GM18511 (cell line): ENCODE measurements around the gene RAB1A.

ENCODE experiments used
- ATAC-seq: cut with Tn5 transposase; IDR thresholded peaks from one replicate; pipeline ENCODE4 v1.9.1; 2021; ENCODE audit warnings: mild to moderate bottlenecking, moderate library complexity; ENCODE audit not compliant: unreplicated experiment

The RAB1A gene

DNA sequence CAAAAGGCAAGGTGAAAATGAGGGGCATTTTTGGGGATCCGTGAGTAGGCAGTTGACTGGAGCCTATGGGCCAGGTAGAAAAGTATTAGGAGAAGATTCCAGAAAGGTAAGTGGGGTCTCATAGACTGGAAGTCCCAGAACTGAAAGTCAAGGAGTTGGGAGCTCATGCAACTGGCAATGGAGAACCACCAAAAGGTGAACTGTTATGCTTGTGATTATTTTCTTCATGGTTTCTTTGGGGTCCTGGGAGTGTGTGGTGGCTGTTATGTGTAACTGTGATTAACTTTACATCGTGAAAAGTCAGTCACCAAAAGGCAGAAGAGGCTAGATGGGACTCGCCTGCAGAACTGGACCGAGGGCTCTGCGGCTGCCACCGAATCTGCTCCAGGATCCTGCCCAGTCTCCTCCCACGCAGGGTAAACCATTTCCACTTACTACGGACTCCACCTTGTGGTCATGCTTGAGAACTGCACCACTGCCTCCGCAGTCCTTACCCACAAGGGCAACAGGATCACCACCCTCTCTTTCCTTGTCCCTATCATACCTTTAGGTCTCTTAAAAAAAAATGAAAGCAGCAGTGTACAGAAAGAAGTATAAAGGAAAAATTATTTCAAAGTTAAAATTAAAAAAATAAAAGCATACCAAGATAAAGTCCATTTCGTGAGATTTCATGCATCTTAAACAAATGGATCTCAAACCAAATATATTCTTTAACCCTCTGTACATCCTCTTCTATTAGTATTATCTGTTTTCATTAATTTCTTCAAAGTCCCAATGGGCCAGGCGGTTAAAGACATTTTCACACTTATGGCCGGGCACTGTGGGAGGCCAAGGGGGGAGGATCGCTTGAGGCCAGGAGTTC, 89.3 kb downstream of the RAB1A start:
- peak; percentile 90 for ATAC-seq

DNA sequence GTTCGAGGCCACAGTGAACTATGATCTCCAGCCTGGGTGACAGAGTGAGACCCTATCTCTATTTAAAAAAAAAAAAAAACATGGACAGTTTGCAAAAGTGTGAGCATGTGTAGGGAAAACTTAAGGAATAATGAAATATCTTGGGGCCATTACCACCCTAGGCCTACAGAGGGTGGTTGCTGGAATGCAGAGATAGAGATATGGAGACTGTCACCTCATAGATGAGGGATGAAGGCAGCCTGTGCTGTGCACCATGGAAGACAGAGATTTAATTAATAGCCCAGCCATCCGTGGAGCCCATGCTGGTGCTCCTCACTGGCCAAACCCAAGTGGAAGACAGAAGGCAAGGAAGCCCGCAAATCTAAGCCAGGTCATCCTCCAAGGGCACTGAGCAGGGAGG, 90.3 kb downstream of the RAB1A start:
- ATAC-seq = no peak

DNA sequence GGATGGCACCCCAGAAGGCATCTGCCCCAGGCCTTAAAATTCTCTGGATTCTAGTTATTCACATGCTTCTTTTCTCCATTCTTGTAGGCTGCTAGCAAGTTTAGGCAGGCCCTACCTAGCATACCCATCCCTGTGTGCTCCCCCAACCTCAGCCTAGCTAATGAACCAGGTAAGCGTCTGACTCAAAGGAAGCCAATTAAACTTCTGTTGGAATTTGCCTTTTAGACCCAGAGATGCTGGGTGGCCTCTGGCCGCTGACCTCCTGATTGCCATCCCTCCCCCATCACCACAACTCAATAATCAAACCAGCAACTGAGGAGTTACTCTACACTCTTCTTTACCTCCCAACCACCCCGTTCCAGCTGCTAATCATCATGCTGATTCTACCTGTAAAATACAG, 92.7 kb downstream of the RAB1A start:
- ATAC-seq = no peak
